Activated naive CD4-positive, alpha-beta T cell treated with anti-CD3 and anti-CD28 coated beads, Interleukin-2, amount 50 U/mL, for 72 hours (primary cell): Measurements from ENCODE around the gene TMEM145. TPM values are rescaled to one million over a fixed set of nuclear protein-coding genes. Genes with fewer than 3 reads are reported as not detected.

Source experiments
- total RNA-seq, 2 donors: library from RNA; stranded (reverse); gene quantifications; one replicate each; pipeline ENCODE4 v1.2.3, GENCODE V29; 2022

TMEM145 gene
- total RNA-seq, 2 donors from 2014 or later: 0.16 to 1.8 TPM

Other genes with a start within 250 kb of the TMEM145 start
- gene GRIK5, start 243.1 kb upstream of the TMEM145 start, total RNA-seq: 1 to 10 TPM; 3.5 to 4.0 TPM
- 10 to 100 TPM; 12.5 to 13.9 TPM for gene ZNF574, start 237.1 kb upstream of the TMEM145 start, total RNA-seq
- gene POU2F2, start 180.9 kb upstream of the TMEM145 start, total RNA-seq: 10 to 100 TPM; 34.2 to 39.6 TPM
- 10 to 100 TPM; 28.7 to 39.3 TPM for gene DEDD2, start 95.6 kb upstream of the TMEM145 start, total RNA-seq
- 10 to 100 TPM; 13.2 to 14.5 TPM for gene ZNF526, start 93.0 kb upstream of the TMEM145 start, total RNA-seq
- 10 to 100 TPM; 38.1 to 39.5 TPM for gene GSK3A, start 70.7 kb upstream of the TMEM145 start, total RNA-seq
- gene ERF, start 58.2 kb upstream of the TMEM145 start, total RNA-seq: 10 to 100 TPM; 48.8 to 67.8 TPM
- 10 to 100 TPM; 87.7 to 90.6 TPM for gene CIC, start 44.1 kb upstream of the TMEM145 start, total RNA-seq
- 1 to 10 TPM in 1 of 2 donors, under 1 TPM in 1; 0.93 to 1.6 TPM for gene PRR19, start 11.2 kb upstream of the TMEM145 start, total RNA-seq
- gene PAFAH1B3, start 10.7 kb upstream of the TMEM145 start, total RNA-seq: 10 to 100 TPM; 50.9 to 54.2 TPM
- gene MEGF8, start 12.3 kb downstream of the TMEM145 start, total RNA-seq: 1 to 10 TPM; 2.1 to 8.6 TPM
- not detected for gene CNFN, start 77.0 kb downstream of the TMEM145 start, total RNA-seq
- 10 to 100 TPM; 13.6 to 27.0 TPM for gene LIPE, start 114.1 kb downstream of the TMEM145 start, total RNA-seq
- not detected for gene CXCL17, start 129.6 kb downstream of the TMEM145 start, total RNA-seq
- gene CEACAM1, start 215.2 kb downstream of the TMEM145 start, total RNA-seq: 1 to 10 TPM; 5.3 to 6.4 TPM